HG02885 (cell line): ENCODE measurements around the gene CETP.
"Not testable (repeated sequence)": the region's sequence is repeated elsewhere in the genome, so short reads cannot be mapped to it uniquely, and the experiment has no call there.

Experiments used
- ATAC-seq: cut with Tn5 transposase; IDR thresholded peaks from one replicate; pipeline ENCODE4 v1.9.1; 2021; ENCODE audit warnings: mild to moderate bottlenecking; ENCODE audit not compliant: unreplicated experiment, poor library complexity

The CETP gene

GRCh38 chr16:56994311-56994710 lies 32.6 kb downstream of the CETP start:
- no peak for ATAC-seq

DNA sequence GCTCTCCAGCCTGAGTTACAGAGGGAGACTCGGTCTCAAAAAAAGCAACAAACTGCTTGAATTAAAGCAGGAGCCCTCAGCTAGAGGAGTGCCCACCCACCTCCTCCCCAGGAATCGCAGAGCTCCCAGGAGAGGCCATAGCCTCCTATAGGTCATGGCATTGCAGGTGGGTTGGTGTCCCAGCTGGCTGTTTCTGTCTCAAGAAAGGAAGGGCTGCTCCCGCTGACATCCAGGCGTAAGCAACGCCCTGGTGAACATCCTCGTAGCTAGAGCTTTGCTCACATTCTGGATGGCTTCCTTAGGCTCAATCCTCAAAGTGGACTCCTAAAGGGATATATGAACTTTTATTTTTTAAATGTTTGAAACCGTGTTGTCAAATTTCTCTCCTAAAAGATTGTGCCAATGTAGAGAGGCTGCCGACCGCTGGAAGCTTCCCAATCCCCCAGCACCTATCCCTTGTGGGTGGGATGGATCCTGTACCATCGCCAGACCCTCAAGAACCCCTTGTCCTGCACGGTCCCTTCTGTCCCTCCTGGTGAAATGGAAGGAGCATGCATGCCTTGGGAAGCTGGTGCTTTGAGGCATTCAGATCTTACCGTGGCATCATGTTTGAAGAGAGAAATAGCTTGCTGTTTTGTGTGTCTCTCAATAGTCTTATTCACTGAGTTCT lies 33.5 kb downstream of the CETP start:
- no peak for ATAC-seq

- no peak for ATAC-seq
These were observed 35.5 kb downstream of the CETP start for GRCh38 chr16:56997264-56997663.

DNA sequence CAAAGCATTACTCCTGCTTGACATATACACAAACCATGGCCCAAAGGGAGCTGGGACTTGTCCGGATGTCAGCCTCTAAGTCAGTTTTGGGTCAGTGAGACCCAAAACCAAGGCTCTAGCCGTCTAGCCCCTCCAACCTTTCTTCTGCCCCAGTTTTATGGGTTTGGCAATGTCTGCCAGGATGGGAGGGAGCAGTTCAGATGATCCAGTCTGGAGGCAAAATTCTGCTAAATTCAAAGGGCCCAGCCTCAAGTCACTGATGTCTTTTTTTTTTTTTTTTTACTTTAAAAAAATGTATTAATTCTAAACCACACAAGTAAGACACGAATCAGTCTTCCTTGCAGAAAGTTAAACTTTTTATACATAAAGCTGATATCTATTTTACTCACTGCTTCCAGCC lies 36.2 kb downstream of the CETP start:
- no peak for ATAC-seq

DNA sequence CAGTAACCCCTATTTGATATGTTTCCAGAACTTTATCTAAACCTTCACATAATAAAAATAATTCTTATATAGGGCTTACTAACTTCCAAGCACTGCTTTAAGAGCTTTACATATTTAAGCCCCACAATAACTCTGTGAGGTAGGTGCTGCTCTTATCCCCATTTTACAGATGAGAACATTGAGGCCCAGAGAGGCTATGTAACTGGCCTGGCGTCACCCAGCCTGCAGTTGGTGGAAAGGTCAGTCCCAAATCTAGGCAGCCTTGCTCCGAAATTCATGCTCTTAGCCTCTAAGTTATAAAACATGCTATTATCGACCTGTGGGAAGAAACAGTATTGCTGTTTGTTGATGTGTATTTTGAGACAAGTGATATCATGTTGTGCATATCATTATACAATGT lies 36.6 kb downstream of the CETP start:
- no peak for ATAC-seq

DNA sequence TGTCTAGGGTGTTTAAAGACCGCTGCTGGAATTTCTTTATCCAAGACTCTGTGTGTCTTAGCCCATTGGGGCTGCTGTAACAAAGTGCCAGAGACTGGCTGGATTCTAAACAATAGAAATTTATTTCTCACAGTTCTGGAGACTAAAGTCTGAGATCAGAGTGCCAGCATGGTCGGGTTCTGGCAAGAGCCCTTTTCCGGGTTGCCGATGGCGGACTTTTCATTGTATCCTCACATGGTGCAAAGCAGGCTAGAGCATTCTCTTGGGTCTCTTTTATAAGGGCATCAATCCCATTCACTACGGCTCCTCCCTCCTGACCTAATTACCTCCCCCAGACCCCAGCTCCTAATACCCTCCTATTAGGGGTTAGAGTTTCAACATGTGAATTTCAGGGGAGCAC lies 37.1 kb downstream of the CETP start:
- ATAC-seq = no peak

DNA sequence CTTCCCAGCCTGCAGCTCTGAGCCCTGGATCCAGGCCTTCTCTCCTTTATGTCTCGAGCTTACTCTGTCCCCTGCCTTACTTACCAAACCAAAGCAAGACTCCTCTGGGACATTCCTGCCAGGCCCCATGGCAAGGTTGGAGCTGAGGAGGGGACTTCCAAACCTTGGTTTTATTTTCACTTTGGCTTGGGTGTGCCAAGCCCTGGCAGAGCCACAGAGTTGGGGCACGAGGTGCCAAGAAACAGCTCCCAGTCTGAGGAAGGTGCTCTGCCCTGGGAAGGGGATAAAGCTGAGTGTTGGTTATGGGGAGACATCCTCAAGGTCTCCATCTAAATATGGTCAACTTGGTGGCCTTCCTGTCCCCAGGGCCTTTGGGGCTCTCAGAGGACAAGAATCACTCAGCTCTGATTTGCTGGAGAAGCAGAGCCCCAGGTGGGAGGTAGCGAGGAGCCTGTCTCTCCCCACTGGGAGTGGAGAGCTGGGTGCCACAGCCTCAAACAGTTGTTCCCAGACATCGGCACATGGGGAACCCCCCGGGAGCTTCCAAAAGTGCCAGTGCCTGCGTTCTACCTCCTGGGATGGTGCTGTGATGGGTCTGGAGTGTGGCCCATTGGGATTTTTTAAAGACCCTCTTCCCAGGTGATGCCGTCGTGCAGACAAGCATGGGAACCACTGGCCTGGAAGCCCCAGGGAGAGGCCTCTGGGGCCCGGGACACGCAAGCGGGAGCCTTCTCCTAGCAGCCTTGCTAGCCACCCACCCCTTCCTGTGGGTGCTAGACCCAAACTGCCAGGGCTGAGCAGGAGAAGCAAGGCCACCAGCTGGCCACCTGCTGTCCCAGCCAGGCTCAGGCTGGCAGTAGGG lies 37.9 kb downstream of the CETP start:
- ATAC-seq = no peak

GRCh38 chr16:57000271-57001025 lies 38.7 kb downstream of the CETP start:
- peak; percentile 54 for ATAC-seq

- no peak for ATAC-seq
These were observed 39.4 kb downstream of the CETP start for GRCh38 chr16:57001026-57001679.

DNA sequence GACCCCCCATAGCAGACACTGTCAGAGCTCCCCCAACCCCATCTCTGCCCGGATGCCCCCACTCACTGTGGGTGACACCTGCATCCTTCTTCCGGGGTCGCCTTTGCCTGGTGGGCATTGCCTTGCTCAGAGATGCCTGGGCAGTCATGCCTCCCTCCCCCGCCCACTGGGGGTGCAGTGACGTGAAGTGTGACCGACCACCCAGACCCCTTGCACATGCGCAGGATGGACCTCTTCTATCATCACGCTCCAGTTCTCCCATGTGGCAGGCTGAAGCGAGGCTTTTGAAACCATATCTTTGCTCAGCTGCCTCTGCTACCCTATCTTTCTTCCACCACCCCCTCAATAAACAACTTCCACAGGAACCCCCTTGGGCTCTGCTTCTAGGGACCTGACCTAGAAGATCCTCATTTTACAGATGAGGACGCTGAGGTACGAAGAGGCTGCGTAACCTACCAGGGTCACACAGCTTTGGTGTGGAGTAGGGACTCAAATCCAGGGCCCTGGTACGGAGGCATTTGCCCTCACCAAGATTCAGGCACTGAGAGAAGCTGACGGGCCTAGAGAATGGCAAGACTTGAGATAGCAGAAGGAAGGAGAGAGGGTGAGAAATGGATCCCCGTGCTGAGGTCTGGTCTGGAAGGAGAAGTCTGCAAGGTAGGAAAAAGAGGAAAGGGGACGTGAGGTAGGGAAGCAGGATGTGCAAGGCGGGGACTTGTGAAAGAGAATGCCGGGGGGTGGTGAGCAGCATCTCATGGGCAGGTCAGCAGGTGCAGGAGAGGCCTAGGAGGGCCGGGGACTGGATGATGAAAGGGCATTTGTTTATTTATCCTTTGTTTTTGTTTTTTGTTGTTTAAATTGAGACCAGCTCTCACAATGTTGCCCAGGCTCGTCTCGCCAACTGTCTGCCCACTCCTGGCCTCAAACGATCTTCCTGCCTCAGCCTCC lies 42.0 kb downstream of the CETP start:
- ATAC-seq = no peak

GRCh38 chr16:57004387-57005250 lies 42.9 kb downstream of the CETP start:
- no peak for ATAC-seq

- ATAC-seq = not testable (repeated sequence)
These were observed 43.8 kb downstream of the CETP start for GRCh38 chr16:57005597-57005996.

DNA sequence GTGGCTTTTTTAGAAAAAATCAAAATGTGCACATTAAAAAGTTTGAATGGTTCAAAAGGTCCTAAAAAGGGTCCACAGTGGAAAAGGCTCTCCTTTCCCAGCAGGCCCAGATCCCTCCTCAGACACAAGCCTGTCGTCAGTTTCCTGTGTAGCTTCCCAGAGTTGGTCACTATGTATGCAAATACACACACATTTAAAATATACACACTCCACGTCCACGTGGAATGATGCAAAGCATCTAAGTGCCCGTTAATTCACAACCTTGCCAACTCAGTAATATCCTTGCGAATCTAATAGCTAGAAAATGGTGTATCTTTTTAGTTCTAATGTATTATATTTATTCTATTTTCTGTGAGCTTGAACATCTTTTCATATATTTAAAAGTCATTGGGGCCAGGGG lies 45.3 kb downstream of the CETP start:
- ATAC-seq = no peak

DNA sequence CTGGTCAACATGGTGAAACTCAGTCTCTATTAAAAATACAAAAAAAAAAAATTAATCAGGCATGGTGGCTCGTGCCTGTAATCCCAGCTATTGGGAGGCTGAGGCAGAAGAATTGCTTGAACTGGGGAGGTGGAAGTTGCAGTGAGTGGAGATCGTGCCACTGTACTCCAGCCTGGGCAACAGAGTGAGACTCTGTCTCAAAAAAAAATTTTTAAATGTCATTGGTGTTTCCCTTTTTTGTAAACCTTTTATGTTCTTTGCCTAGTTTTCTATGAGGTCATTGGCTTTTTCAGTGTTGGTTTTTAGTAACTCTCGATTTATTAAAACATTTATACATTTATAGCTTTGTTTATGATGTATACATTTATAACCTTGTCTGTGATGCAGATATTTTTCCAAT lies 45.8 kb downstream of the CETP start:
- no peak for ATAC-seq

DNA sequence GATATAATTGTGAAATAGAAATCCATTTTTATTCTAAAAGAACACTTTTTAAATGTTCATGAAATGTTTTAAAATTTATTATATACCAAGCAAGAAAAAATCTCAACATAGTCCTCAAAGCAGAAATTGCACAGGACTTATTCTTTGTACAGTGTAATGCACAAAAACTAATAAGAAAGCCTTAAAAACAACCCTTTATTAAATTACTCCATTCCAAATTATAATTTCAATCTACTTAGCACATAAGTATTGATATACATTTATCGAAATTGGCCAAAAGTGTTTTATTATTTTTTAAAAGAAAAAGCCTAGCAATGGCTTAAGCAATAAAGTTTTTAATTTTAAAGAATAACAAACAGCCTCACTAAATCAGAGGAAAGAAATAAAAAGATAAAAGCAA lies 46.7 kb downstream of the CETP start:
- ATAC-seq = no peak

DNA sequence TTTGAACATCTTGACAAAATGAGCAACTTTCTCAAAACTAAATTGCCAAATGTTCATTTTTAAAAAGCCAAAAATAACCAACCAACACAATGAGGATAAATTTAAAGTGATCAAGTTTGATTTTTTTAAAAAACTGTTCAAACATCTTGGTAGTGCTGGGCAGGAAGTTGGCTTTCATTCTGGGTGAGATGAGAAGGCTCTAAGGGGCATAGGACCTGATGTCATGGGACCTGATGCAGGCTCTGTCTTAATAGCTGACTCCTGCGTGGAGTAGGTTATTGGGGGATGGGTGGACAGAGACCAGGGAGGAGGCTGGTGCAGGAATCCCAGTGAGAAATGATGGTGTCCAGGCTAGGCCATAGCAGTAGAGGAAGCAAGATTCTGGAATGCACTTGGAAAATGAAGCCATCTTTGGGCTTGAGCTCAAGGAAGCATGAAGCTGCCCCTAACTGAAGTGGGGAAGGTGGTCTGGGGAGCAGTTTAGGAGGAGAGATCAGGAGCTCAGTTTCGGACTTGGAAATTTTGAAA lies 48.0 kb downstream of the CETP start:
- ATAC-seq = no peak

GRCh38 chr16:57012353-57012752 lies 50.6 kb downstream of the CETP start:
- ATAC-seq = no peak

DNA sequence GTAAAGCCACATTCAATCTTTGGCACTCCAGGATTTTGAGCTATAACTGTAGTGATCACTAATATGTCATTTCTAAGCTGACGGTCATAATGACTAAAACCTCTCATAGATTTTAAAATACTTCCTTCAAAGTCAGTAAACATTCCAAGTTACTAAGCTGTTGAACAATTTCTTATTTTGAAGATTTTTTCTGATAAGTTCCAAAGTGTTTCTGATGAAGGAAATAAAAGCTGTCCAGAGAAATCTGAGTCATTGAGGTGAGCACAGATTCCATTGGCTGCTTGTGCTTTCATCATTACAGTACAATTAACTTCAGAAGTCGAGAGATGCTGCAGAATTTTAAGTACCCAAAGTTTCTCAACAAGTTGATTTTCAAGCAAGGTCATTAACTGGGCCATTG lies 51.5 kb downstream of the CETP start:
- ATAC-seq = no peak
